Measurements from ENCODE around the gene FPR1.

GRCh38 chr19:51754770-51755169, 3.1 kb upstream of the FPR1 start:
- TF ChIP-seq POLR2A (IDR thresholded peaks at IDR 0.05; ENCODE audit: low read depth, low read length): no peak
- no peak for TF ChIP-seq POLR2AphosphoS5 (IDR thresholded peaks at IDR 0.05; ENCODE audit: low read depth, low read length)
